HG03196 (cell line): ENCODE measurements around the gene ABHD4.
"Not testable (repeated sequence)": the region's sequence is repeated elsewhere in the genome, so short reads cannot be mapped to it uniquely, and the experiment has no call there.

Source experiments
- ATAC-seq: cut with Tn5 transposase; IDR thresholded peaks from one replicate; pipeline ENCODE4 v1.9.1; 2021; ENCODE audit not compliant: unreplicated experiment

ABHD4 gene

DNA sequence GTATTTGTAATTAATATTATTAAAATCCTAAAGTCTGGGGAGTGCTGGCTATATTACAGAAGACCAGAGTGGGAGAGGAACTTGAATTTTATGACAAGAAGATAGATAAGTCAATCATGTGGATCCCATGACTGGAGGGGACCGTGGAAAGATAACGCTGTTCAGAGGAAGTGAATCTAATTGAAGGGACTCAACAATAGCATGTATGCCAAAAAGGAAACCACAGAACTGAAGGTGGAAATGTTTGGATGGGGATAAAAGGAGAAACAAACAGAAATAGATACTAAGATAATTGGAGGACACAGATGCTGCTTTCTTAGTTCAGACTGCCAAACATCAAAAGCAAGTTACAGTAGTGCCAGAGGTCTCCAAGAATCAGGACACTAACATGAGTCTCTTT lies 24.9 kb downstream of the ABHD4 start:
- no peak for ATAC-seq

DNA sequence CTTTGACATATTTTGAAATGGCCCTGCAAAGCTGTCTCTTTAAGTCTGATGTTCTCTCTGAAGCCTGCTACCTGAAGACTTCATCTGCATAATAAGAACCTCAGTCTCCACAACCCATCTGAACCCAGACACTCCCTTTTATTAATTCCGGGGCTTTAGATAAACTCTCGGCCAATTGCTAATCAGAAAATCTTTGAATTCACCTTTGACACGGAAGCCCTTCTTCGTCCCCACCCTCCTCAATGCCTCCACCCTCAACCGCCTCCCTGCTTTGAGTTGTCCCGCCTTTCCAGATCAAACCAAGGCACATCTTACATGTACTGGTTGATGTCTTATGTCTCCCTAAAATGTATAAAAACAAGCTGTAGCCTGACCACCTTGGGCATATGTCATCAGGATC lies 28.5 kb downstream of the ABHD4 start:
- ATAC-seq, result no peak

DNA sequence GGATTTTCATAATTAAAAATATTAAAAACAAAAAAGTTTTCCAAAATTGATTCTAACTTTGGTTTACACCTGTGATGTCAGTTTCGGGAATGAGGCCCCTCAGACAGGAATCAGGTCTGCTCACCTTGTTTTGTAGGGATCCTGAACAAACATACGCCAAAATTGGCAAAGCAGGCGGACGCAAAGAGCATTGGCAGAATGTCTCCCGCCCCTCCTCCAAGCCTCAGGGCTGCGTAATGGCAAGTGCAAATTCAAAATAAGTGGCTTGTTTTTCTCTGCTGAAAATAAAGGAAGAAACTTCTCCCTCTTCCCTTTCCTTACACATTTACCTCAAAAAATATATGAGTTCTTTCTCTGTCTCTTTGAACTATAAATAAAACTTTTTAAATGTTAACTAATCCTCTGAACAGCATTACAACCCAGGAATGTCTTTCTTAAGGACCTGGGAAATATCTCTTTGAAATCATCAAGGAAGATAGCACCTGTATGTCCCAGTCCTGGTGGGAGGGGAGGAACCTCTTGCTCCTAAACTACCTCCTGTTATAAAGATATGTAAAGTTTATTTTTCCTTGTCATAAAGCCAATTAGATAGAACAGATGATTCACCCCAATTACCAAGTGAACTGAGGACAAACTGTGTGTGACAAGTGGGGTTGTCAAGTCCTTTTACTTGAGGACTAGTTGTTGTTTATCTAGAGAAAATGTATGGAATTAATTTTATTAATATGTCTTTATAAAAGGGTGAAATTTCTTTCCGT lies 29.6 kb downstream of the ABHD4 start:
- ATAC-seq, result no peak

DNA sequence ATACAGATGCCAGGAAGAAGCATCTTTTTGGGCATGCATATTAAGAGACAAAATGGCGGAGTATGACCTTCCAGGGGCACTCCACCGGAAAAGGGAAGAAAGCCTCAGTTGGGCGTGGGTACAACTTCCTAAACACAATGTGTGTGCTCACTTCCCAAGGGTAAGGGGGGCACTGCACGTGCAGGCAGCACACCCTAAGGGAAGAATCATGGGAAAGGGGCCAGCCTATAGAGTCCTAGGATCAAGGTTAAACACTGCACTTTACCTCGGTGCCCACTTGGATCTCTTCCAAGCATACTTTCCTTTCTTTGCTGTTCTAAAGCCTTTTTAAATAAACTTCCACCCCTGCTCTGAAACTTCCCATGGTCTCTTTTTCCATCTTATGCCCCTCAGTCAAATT lies 31.3 kb downstream of the ABHD4 start:
- no peak for ATAC-seq

DNA sequence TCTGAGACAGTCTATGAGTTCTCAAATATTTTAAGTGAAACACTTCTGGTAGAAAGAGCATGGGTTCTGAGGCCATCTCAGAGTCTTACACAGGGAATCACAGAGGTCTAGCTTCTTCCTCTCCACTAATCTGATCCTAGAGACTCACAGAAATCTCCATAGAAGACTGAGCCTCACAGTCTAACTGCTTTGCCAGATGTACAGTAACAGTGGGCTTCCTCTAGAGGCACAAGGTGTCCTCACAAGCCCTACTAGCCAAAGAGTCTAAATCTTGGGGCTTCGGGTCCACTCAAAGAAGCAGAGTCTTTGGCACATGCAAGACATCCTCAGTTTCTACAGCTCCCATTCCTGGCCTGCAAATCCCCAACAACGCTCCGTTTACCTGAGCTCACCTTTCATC lies 32.0 kb downstream of the ABHD4 start:
- ATAC-seq, result no peak

DNA sequence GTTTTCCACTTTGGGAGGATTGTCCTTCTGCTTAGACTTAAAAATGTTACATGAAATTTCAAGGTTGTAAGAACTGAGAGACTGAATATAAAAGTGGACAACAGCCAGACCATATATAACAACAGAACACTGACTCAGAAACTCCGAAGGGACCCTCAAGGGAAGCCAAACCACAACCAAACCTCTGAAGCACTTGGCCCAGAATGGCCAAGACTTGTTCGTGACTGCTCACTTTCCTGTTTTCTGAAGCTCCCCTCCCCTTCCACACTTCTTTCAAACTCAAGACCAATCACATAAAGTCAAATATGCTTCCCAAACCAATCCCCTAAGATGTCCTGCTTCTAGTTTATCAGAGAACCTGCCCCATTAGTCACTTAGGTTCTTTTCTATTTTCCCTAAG lies 32.4 kb downstream of the ABHD4 start:
- no peak for ATAC-seq

DNA sequence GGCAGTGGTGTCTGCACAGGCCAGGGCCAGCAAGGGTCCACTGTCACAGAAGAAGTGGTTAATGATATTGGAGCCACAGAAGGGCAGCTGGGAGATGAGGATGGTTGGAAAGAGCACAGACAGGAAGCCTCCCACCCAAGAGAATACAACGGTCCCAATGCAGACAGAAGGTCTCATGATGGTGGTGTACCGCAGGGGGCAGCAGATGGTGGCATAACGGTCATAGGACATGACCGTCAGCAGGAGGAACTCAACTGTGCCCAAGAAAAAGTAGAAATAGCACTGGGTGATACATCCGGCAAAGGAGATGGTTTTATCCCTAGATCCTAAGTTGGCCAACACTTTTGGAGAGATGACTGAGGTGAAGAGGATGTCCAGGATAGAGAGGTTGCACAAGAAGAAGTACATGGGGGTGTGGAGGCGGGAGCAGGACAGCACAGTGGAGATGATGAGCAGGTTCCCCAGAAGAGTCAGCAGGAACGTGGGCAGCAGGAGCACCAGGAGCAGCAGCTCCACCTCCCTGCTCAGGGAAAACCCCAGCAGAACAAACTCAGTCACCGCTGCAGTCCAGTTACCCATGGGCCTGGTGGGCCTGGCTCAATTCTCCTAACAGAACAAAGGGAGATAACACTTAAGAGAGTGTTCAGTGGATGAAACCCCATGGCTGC lies 36.3 kb downstream of the ABHD4 start:
- ATAC-seq, result no peak

DNA sequence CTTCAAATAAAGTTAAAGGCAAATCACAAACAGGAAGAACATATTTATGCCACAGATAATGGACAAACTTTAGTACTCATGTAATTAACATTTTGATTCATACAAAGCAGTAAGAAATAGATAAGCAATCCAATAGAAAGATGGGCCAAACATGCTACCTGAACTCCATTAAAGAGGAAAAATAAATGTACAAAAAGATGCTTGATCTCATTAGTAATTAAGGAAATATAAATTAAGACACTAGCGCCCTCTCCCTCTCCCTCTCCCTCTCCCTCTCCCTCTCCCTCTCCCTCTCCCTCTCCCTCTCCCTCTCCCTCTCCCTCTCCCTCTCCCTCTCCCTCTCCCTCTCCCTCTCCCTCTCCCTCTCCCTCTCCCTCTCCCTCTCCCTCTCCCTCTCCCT lies 37.9 kb downstream of the ABHD4 start:
- ATAC-seq, result not testable (repeated sequence)

DNA sequence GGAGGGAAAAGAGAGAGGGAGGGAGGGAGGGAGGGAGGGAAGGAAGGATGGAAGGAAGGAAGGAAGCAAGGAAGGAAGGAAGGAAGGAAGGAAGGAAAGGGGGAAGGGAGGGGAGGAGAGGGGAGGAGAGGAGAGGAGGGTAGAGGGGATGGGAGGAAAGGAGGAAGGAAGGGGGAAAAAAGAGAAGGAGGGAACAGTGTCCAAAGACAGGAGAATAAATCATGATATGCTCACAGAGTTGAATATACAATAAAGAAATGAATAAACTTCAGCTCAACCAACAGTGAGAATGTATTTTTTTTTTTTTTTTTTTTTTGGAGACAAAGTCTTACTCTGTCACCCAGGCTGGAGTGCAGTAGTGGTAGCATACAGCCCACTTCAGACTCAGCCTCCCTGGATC lies 42.1 kb downstream of the ABHD4 start:
- ATAC-seq, result no peak

DNA sequence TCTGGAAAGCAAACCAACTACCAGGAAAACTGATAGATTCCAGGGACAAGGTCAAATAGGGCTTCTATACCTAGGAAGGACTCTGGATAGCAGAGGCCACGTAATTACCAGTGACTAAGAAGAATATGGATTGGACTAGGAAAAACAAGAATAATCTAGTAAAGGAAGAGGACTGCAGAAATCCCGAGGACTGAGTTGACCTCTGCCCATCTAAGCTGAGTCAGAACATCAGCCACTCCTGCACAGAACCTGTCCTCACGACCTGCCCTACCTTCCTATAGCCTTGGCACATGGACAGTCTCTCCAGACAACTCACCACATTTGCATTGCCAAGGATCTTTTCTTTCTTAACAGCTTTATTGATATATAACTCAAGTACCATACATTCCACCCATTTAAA lies 43.7 kb downstream of the ABHD4 start:
- no peak for ATAC-seq

DNA sequence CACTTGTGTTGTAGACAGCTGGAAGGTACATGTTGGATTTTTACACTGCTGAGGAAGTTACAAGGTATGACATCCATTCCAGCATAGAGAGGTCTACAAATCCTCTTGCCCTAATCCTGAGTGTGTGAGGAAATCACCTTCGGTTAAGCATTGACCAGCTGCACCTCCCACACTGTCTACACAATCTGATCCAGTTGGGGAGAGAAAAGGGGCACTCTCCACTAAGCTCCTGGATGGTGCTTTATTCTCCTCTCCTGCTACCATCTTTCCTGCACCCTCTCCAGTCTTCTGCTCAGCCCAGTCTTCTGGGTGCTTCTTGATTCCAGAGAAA lies 46.2 kb downstream of the ABHD4 start, which contains the start of gene OR6J1:
Gene OR6J1 (minus strand): TSS at position 48 of the 331 bp plus-strand sequence. CDS start 9,541 bp downstream, outside the sequence.
- ATAC-seq, result no peak

DNA sequence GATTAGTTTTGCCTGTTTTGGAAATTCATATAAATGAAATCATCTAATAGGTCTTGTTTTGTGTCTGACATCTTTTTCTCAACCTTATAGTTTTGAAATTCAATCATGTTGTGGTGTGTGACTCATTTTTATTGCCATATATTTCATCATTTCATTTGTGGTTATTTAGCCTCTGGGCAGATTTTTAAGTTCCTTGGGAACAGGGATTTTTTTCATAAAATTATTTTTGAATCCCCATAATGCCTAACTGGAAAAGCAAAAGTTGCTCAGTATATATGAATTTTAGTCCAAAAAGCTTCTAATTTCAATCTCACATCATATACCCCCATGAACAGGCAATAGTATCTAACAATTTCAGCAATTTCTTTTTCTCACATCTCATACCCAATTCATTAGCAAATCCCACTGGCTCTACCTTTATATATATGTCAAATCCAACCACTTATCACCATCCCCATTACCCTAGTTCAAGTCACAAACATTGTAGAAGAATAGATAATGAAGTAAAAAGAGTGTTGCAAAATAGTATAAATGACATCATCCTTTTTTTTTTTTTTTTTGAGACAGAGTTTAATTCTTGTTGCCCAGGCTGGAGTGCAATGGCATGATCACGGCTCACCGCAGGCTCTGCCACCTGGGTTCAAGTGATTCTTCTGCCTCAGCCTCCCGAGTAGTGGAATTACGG lies 48.6 kb downstream of the ABHD4 start:
- ATAC-seq, result no peak

DNA sequence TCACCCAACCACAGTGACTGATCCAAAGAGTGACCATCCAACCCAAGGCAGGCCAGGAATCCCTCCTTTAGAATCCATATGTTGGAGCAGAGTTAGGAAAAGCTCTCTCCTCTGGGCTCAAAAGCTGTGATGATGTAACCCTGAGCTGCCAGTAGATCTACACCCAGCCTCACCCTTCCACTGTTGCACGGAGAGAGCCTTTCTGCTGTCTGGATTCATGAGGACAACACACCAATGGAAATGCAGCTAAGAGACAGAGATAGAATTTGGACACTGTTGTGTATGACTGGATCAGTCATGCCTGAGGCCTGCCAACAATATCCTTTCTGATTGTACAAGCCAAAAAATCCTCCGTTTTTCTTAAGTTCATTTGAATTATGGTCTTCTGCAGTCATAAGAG lies 50.4 kb downstream of the ABHD4 start:
- ATAC-seq, result no peak

DNA sequence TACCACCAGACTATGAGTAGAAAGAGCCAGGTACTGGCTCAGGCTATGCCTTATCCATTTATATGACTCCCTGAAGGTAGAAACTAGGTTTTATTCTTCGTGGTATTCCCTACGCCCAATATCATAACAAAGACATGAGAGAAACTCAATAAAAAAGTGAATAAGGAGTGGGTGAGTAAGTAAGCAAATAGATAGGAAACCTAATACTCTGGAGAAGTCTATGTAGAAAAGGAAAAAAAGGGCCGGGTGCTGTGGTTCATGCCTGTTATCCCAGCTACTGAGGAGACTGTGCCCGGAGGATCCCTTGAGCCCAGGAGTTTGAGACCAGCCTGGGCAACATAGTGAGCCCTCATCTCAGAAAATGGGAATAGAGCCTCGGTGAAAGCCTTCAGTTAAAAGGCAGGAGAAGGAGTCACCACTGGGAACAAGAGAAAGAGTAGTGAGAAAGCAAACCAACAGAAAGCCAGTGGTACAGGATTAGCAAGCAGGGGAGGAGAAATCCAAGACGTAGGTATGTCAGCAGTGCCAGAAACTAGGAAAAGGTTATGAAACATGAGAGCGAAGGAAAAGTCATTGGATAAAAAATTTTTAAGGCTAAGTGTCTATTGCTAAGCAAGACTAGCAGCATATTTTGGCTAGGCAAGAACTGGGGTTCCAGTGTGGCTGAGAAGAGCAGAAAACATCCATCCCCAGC lies 52.1 kb downstream of the ABHD4 start:
- no peak for ATAC-seq

DNA sequence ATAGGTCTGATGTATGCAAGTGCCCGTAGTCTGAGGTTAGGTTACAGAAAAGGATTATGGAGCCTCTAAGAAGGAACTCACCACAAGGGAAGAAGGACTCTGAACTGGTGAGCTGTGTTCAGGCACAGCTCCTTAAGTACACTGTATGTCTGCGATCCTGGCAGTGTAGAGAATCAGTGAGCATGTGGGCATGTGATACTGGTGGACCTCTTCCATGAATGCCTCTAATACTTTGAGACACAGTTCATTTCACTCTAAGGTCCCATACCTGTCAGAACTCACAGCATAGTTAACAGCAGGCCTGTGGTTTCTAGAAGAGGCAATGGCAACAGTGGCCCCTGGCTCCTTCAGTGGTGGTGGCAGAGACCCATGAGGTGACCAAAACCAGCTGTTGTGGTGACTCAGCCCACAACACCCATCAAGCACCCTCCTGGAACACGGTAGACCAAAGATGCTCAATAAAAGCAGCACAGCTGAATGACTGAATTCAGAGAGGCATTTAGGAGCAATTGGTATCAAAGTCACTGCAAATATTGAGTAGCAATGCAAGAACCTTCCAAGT lies 52.9 kb downstream of the ABHD4 start:
- ATAC-seq, result no peak

DNA sequence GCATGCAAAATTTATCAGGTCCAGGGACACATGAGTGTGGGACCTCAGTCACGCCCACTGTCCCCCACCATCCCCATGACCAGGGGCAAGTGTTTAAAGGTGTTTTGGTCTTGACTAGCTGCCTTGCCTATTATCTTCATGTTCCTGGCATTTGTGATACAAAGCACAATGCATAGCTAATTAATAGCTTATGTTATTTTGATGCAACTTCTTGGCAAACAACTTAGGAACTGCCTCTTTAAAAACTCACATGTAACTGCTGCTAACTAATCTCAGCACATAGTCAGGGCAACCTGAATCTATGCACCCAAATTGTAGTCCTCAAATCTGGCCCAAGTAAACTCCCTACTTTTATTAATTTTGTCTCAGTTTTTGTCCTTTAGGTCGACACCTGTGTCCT lies 53.5 kb downstream of the ABHD4 start:
- ATAC-seq, result no peak

DNA sequence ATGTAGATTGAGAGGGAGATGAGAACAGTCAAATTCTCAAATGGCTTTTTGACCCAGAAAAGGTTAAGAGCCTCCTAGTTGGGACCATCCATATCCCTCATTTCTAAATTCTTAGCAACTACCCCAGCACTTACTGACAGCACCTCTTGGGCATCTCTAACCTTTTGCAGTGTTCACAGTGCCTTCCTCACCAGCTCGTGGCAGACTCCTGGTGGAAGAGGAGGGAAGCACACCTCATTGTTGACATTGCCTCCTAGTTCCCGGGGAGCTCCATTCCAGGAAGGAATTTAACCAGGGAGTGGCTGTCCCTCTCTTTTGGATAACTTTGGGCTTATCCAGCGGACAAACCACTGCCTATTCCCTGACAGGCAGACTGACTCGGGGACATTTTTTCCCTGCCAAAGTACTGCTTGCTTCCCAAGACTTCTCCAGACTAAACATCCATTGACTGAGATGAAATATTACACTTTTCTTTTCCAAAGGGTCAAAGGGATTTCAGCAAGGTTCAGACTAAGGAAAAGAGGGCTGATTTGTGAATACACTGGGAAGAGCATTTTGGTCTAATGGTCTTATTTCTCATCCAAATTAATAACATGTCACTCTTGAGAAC lies 55.0 kb downstream of the ABHD4 start:
- no peak for ATAC-seq

DNA sequence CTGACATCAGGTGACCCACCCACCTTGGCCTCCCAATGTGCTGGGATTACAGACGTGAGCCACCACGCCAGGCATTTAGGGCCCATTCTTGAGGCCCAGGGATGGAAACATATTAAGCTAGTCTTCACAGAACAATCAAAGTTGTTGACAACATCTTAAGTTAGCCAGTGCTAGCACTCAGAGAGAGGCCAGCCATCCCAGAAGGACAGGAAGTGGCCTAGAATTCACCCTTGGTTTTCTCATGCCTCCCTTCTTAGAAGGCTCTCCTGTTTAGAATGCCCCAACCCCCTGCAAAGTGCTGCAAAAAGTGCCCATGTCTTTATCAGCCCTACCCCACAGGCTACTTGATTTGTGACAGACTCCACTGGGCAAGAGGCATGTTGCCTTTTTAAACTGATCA lies 58.1 kb downstream of the ABHD4 start:
- ATAC-seq, result no peak

DNA sequence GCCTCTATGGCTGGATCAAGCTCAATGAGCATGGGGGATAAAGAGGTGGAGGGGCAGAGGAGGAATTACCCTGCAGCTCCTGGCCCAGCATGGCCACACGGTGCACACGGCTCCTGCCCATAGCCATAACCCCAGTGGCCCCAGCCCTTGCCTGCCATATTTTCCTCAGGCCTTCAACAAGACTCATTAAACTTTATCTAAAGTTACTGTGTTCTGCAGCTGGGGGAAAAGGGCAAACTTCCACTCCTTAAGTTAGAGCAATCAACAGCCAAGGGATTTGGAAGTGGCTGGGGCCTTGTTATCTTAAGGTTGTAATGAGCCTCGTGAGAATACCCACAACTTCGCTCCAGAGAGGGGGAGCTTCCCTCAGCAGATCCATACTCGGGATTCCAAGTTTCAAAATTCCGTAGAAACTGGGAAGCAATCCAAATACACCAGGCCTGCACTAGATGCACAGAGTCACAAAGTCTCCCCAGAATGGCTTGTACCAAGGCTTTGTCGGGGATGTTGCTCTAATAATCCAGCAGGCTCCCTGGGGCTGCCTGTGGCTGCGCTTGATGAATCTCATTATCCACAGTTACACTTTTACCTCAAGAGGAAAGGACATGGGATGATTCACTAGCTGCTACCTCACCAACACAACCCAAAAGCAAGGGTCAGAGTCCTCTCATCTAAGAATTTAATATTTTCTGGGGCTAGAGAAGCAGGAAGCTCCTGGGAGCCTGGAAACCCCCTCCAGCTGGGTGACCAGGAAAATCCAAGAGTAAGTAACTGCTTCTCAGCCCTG lies 59.0 kb downstream of the ABHD4 start:
- no peak for ATAC-seq

DNA sequence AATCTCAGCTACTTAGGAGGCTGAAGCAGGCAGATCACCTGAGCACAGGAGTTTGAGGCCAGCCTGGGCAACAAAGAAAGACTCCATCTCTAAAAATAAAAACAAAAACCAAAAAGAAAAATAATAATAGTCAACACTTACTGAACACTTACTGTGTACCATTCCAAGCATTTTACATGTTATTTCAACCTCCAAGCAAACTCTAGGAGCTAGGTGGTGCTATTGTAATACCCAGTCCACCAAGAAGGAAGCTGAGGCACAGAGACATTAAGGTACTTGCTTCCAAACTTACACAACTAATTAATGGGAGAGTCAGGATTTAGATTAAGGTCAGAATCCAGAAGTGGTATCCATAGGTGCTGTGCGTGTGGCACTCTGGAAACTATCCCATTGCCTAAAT lies 59.8 kb downstream of the ABHD4 start:
- no peak for ATAC-seq
